Fibroblast of skin of right quadriceps (primary cell): Measurements from ENCODE around the gene SEMA4C.

Experiments used
- DNase-seq: peaks from one replicate; pipeline ENCODE4 v3.0.0-alpha.2; 2013

Gene SEMA4C

GRCh38 chr2:96839875-96840850 is 29.7 kb downstream of the SEMA4C start:
- DNase-seq: no peak

GRCh38 chr2:96839293-96839874 is 30.5 kb downstream of the SEMA4C start:
- peak; percentile 21 for DNase-seq

- no peak for DNase-seq
Observed at GRCh38 chr2:96838345-96839292, 31.3 kb downstream of the SEMA4C start.

- DNase-seq: no peak
Observed at GRCh38 chr2:96837575-96837974, 32.3 kb downstream of the SEMA4C start.

- DNase-seq: no peak
Observed at GRCh38 chr2:96835830-96836229, 34.0 kb downstream of the SEMA4C start.

GRCh38 chr2:96832754-96833507 is 36.9 kb downstream of the SEMA4C start:
- peak; percentile 57 for DNase-seq

GRCh38 chr2:96832408-96832753 is 37.5 kb downstream of the SEMA4C start:
- no peak for DNase-seq

- DNase-seq: no peak
Observed at GRCh38 chr2:96831679-96832078, 38.2 kb downstream of the SEMA4C start.

GRCh38 chr2:96830044-96830562 is 39.8 kb downstream of the SEMA4C start:
- DNase-seq: no peak

- DNase-seq: no peak
Observed at GRCh38 chr2:96828874-96829273, 41.0 kb downstream of the SEMA4C start.

- no peak for DNase-seq
Observed at GRCh38 chr2:96828436-96828835, 41.4 kb downstream of the SEMA4C start.

GRCh38 chr2:96826546-96827278 is 43.2 kb downstream of the SEMA4C start:
- no peak for DNase-seq

GRCh38 chr2:96825057-96825456 is 44.8 kb downstream of the SEMA4C start:
- DNase-seq: no peak

- peak; percentile 33 for DNase-seq
Observed at GRCh38 chr2:96824079-96824870, 45.6 kb downstream of the SEMA4C start.

- no peak for DNase-seq
Observed at GRCh38 chr2:96823198-96823597, 46.7 kb downstream of the SEMA4C start.

- no peak for DNase-seq
Observed at GRCh38 chr2:96822786-96823185, 47.1 kb downstream of the SEMA4C start.

GRCh38 chr2:96821113-96821675 is 48.7 kb downstream of the SEMA4C start:
- no peak for DNase-seq

- no peak for DNase-seq
Observed at GRCh38 chr2:96819876-96820511, 49.9 kb downstream of the SEMA4C start.

- DNase-seq: no peak
Observed at GRCh38 chr2:96819128-96819875, 50.6 kb downstream of the SEMA4C start.
